LNCAP (cell line): ENCODE measurements around the gene TAPT1.

ENCODE experiments used
- CTCF ChIP-seq: fragments of 450-650 bp; IDR thresholded peaks from 2 replicates; pipeline ENCODE4 v1.5.1; 2017; ENCODE audit warnings: mild to moderate bottlenecking

The TAPT1 gene

GRCh38 chr4:16160457-16160856 is 65.8 kb downstream of the TAPT1 start:
- TF ChIP-seq CTCF: no peak

- TF ChIP-seq CTCF: no peak
These were observed 67.0 kb downstream of the TAPT1 start for GRCh38 chr4:16159286-16159685.

GRCh38 chr4:16158504-16158852 is 67.8 kb downstream of the TAPT1 start:
- no peak for TF ChIP-seq CTCF

- TF ChIP-seq CTCF: no peak
These were observed 68.4 kb downstream of the TAPT1 start for GRCh38 chr4:16157609-16158503.

GRCh38 chr4:16155528-16156169 is 70.6 kb downstream of the TAPT1 start:
- no peak for TF ChIP-seq CTCF

GRCh38 chr4:16154451-16154850 is 71.8 kb downstream of the TAPT1 start:
- no peak for TF ChIP-seq CTCF

GRCh38 chr4:16150716-16151115 is 75.6 kb downstream of the TAPT1 start:
- no peak for TF ChIP-seq CTCF
